Type B pancreatic cell (in vitro differentiated cells): ENCODE data around the gene GNG7. TPM values are rescaled to one million over a fixed set of nuclear protein-coding genes. Genes with fewer than 3 reads are reported as not detected.
A peak's percentile ranks its signal among the peaks of the same experiment; 100 is the strongest.
"Not testable (repeated sequence)": the region's sequence is repeated elsewhere in the genome, so short reads cannot be mapped to it uniquely, and the experiment has no call there.

ENCODE experiments used
- DNase-seq: peaks from one replicate; pipeline ENCODE4 v3.0.0; 2021; ENCODE audit warnings: mixed read lengths; ENCODE audit not compliant: unreplicated experiment; ENCODE audit errors: extremely low spot score
- H3K27ac Mint-ChIP-seq: 2 replicates; pipeline ENCODE4 v1.8.0; 2021; ENCODE audit warnings: mild to moderate bottlenecking, mixed read lengths
- H3K27me3 Mint-ChIP-seq: 2 replicates; pipeline ENCODE4 v1.8.0; 2021; ENCODE audit warnings: mixed read lengths
- H3K36me3 Mint-ChIP-seq: 2 replicates; pipeline ENCODE4 v1.8.0; 2021; ENCODE audit warnings: mixed read lengths
- H3K4me1 Mint-ChIP-seq: one replicate; pipeline ENCODE4 v1.8.0; 2021; ENCODE audit warnings: mixed read lengths; ENCODE audit not compliant: unreplicated experiment
- H3K4me3 Mint-ChIP-seq: 2 replicates; pipeline ENCODE4 v1.8.0; 2021; ENCODE audit warnings: mild to moderate bottlenecking, mixed read lengths
- H3K9me3 Mint-ChIP-seq: 2 replicates; pipeline ENCODE4 v1.8.0; 2021; ENCODE audit warnings: mixed read lengths
- CTCF ChIP-seq: fragments of 200-600 bp; sonication (generic); conservative IDR thresholded peaks from 2 replicates; pipeline ENCODE4 v1.5.0; 2021; ENCODE audit warnings: antibody characterized with exemption, mild to moderate bottlenecking
- total RNA-seq: library from RNA; stranded (reverse); gene quantifications from 2 replicates; pipeline ENCODE4 v1.2.1, GENCODE V29; 2021; ENCODE audit warnings: low replicate concordance

The GNG7 gene
- total RNA-seq, 1 donor from 2014 or later, result 12.2 TPM

GRCh38 chr19:2543463-2544442, 158.7 kb downstream of the GNG7 start:
- no peaks in the 10 kb centered on the region for H3K27me3 Mint-ChIP-seq
- peak overlapping the region; percentile 97 for H3K27ac Mint-ChIP-seq
- H3K4me3 Mint-ChIP-seq, result peak overlapping the region; percentile 76
- peak; percentile 88 for DNase-seq
- H3K9me3 Mint-ChIP-seq, result no peaks in the 10 kb centered on the region
- TF ChIP-seq CTCF, result no peak
- peaks cover 22% of the 10 kb centered on the region for H3K4me1 Mint-ChIP-seq
- no peaks in the 10 kb centered on the region for H3K36me3 Mint-ChIP-seq

- Mint-ChIP-seq H3K4me3 (peak overlapping the region; percentile 76), H3K27ac (peak overlapping the region; percentile 97), H3K4me1 (peaks cover 22% of the 10 kb centered on the region)
- H3K27me3 Mint-ChIP-seq, H3K36me3 Mint-ChIP-seq, H3K9me3 Mint-ChIP-seq, DNase-seq: not testable (repeated sequence)
These were observed 159.4 kb downstream of the GNG7 start for GRCh38 chr19:2543072-2543462.

GRCh38 chr19:2542341-2543069, 160.0 kb downstream of the GNG7 start:
- no peak for TF ChIP-seq CTCF
- Mint-ChIP-seq H3K27me3 (no peaks in the 10 kb centered on the region), H3K27ac (peak overlapping the region; percentile 97), H3K4me1 (peaks cover 22% of the 10 kb centered on the region), H3K9me3 (no peaks in the 10 kb centered on the region), H3K36me3 (no peaks in the 10 kb centered on the region), H3K4me3 (peak overlapping the region; percentile 53)
- no peak for DNase-seq

GRCh38 chr19:2540646-2541454, 161.6 kb downstream of the GNG7 start:
- peaks cover 15% of the 10 kb centered on the region for H3K4me1 Mint-ChIP-seq
- peak; percentile 57 for TF ChIP-seq CTCF
- no peaks in the 10 kb centered on the region for H3K9me3 Mint-ChIP-seq
- DNase-seq, result peak; percentile 93
- no peaks in the 10 kb centered on the region for H3K36me3 Mint-ChIP-seq
- peak overlapping the region; percentile 66 for H3K4me3 Mint-ChIP-seq
- peak overlapping the region; percentile 96 for H3K27ac Mint-ChIP-seq
- H3K27me3 Mint-ChIP-seq, result no peaks in the 10 kb centered on the region

GRCh38 chr19:2540251-2540645, 162.2 kb downstream of the GNG7 start:
- H3K9me3 Mint-ChIP-seq, result no peaks in the 10 kb centered on the region
- no peaks in the 10 kb centered on the region for H3K27me3 Mint-ChIP-seq
- TF ChIP-seq CTCF, result no peak
- peak overlapping the region; percentile 96 for H3K27ac Mint-ChIP-seq
- DNase-seq, result no peak
- H3K36me3 Mint-ChIP-seq, result no peaks in the 10 kb centered on the region
- H3K4me1 Mint-ChIP-seq, result peaks cover 20% of the 10 kb centered on the region
- no peak overlapping the region for H3K4me3 Mint-ChIP-seq
